HG03521 (cell line): Measurements from ENCODE around the gene ZNF565.
A peak's percentile ranks its signal among the peaks of the same experiment; 100 is the strongest.
"Not testable (repeated sequence)": the region's sequence is repeated elsewhere in the genome, so short reads cannot be mapped to it uniquely, and the experiment has no call there.

Experiments used
- ATAC-seq: cut with Tn5 transposase; IDR thresholded peaks from one replicate; pipeline ENCODE4 v1.9.1; 2021; ENCODE audit warnings: mild to moderate bottlenecking, moderate library complexity; ENCODE audit not compliant: unreplicated experiment

ZNF565 gene

DNA sequence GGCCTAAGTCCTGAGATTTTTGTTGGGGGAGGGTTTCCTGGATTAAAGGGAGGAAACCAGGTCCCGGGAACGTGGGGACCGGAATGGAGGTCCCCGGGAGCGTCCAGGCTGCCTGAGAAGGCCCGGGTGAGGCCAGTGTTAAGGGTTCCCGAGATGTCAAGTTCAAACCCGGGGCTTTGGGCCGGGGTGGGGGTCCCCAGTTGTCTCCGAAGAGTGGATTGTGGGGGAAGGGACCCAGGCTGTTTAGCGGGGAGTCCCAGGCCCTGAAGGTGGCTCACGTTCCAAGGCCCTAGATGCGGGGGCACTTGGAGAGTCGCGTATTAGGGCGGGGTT, 62.5 kb downstream of the ZNF565 start:
- ATAC-seq, result no peak

GRCh38 chr19:36151144-36152018, 63.1 kb downstream of the ZNF565 start:
- no peak for ATAC-seq

- no peak for ATAC-seq
Observed at GRCh38 chr19:36150586-36150985, 63.9 kb downstream of the ZNF565 start.

DNA sequence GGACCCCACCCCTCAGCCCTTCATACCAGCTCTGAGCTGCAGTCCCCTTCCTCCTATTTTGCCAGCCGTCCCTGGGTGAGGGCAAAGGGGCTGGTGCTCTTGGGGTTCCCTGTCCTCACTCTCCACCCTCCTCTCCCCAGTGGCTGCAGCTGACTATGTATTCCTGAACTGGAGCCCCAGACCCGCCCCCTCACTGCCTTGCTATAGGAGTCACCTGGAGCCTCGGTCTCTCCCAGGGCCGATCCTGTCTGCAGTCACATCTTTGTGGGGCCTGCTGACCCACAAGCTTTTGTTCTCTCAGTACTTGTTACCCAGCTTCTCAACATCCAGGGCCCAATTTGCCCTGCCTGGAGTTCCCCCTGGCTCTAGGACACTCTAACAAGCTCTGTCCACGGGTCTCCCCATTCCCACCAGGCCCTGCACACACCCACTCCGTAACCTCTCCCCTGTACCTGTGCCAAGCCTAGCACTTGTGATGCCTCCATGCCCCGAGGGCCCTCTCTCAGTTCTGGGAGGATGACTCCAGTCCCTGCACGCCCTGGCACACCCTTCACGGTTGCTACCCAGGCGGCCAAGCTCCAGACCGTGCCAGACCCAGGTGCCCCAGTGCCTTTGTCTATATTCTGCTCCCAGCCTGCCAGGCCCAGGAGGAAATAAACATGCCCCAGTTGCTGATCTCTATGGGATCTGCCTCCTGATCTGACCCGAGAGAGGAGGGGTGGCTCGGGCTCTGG, 64.6 kb downstream of the ZNF565 start:
- no peak for ATAC-seq

GRCh38 chr19:36144624-36145023, 69.8 kb downstream of the ZNF565 start:
- ATAC-seq, result no peak

- ATAC-seq, result no peak
Observed at GRCh38 chr19:36142496-36142895, 72.0 kb downstream of the ZNF565 start.

DNA sequence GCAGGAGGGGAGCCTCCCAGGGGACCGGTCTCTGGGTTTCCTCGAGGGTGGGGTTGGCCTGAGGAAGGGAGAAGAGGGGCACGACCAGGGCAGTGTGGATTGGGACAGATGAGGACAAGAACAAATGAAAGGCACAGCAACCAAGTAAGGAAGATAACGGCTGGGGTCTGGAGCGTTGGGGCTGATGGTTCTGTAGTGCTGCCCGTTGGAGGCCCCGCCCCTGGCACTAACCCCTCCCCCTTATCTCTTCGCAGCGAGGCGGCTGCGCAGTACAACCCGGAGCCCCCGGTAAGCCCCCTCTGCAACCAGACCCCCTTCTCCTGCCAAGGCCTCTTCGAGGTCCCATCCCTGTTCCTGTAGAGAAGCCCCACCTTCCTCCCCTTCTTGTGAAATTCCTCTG, 72.4 kb downstream of the ZNF565 start:
- no peak for ATAC-seq

- peak; percentile 30 for ATAC-seq
Observed at GRCh38 chr19:36141039-36141927, 73.2 kb downstream of the ZNF565 start.

- no peak for ATAC-seq
Observed at GRCh38 chr19:36140304-36141038, 74.0 kb downstream of the ZNF565 start.

DNA sequence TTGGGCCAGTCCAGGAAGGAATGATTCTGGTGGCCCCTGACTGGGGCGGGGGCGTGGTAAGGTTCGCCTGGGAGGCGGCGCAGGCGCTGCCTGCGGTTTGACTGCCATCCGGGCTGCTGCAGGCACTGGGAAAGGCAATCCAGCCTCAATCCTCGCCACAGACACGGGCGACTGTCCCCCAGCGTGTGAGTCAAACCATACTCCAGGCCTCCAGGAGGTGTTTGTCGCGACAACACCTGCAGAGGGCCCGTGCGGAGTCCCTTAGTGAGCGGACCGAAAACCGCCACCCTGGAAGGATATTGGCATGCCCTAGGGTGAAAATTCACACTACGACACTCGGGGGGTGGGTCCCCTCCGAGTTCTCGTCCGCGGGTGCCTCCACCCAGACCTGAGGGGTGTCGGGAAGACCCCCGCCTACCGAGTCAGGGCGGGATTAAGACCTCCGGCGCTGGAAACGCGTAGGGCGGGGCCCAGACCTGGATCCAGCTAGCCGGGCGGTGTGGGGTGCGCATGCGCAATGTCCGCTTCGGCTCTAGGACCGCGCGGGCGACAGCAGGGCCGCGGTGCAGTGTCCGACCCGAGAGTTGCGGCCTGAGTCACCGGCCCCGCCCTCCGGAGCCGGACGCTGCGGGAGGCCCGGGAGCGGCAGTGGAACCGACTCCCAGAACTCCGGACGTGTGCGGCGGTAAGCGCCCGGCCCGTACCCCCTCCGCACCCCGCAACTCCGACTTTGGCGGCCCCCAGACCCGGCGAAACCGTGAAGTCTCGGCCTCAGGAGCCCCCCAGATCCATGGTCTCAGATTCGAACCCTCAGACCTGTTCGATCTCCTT, 74.8 kb downstream of the ZNF565 start, which contains the start of gene CAPNS1:
Gene CAPNS1, plus strand, starts transcription at position 594 of the 831 bp plus-strand sequence. CDS start 946 bp downstream, outside the sequence.
- peak; percentile 85 for ATAC-seq

DNA sequence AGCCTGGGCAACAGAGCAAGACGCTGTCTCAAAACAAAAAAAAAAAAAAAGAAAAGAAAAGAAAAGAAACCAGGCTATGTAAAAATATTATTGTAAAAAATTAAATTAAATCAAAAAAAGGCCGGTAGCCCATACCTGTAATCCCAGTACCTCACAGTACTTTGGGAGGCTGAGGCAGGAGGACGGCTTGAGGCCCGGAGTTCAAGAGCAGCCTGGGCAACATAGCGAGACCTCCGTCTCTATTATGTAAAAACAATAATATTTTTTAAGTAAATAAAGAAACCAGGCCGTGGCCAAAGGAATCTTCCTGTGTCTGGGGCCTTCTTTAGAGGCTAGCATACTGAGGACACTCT, 75.4 kb downstream of the ZNF565 start:
- no peak for ATAC-seq

GRCh38 chr19:36136964-36137686, 77.3 kb downstream of the ZNF565 start:
- ATAC-seq, result no peak

DNA sequence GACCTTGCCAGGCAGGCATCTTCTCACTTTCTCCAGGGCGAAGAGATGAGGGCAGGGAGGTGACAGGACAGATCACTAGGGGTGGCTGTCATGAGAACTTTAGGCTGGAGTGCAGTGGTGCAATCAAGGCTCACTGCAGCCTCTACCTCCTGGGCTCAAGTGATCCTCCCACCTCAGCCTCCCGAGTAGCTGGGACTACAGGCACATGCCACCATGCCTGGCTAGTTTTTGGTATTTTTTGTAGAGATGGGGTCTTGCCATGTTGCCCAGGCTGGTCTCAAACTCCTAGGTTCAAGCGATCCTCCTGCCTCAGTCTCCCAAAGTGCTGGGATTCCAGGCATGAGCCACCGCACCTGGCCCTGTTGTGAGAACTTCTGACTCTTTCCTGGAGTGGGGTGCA, 79.6 kb downstream of the ZNF565 start:
- ATAC-seq, result not testable (repeated sequence)
